HG03097 (cell line): ENCODE measurements around the gene C17orf113.

ENCODE experiments used
- ATAC-seq: cut with Tn5 transposase; IDR thresholded peaks from one replicate; pipeline ENCODE4 v1.9.1; 2021; ENCODE audit not compliant: unreplicated experiment, low FRiP score

C17orf113 gene

DNA sequence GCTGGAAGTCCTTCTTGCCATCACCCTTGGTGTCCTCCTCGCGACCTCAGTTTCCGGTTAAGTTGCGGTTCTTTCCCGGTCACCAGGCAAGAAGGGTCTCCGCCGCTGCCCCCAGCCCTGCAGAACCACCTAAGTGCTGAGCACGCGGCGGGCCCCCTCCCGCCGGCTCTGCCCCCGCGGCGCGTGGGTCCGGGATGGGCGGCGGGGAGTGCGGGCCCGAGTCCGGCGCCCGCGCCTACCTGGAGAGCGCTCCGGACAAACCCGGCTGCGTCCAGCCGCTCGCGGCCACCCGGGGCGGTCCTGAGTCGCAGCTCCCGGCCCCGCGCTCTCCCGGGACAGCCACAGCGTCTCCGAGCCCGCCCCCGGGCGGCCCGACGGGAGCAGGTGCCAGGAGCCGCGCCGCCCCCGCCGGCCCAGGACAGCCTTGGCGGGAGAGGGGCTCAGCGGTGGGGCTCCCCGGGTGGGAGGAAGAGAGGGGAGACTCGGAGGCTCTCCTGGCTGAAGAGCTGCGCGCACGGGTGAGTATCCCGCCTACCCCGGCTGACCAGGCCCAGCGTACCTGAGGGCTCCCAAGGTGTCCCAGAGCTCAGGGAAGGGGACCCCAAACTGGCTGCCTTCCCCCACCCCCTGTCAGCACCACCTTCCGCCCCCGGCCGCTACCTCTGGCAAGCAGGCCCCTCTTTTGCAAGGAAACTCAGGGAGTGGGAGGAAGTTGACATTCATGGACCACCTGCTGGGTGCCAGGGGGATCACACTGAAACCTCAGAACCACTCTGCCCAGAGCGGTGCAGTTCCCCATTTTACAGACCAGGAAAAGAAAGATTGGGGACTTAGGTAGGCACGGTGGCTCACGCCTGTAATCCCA is 22.2 kb upstream of the C17orf113 start:
- no peak for ATAC-seq

DNA sequence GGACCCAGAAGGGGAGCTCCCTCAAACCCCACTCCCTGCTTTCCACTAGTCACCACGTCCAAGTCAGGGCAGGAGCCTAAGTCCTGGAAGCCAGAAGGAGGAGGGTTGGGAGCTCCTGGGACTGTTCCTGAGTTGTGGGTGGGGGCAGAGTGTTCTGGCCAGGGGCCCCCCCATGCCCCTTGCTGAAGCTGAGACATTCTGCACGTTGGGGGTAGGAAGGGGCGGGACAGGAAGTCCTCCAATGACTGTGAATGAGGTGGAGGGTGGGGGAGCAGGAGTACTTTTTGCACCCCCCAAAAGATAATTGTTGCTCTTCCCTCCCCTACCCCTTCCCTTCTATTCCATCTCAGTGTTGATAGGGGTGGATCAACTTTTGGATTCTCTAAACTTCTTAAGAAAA is 21.4 kb upstream of the C17orf113 start:
- ATAC-seq: no peak

- ATAC-seq: no peak
Observed at GRCh38 chr17:42068979-42069378, 18.6 kb upstream of the C17orf113 start.

- no peak for ATAC-seq
Observed at GRCh38 chr17:42067371-42068091, 17.1 kb upstream of the C17orf113 start.

DNA sequence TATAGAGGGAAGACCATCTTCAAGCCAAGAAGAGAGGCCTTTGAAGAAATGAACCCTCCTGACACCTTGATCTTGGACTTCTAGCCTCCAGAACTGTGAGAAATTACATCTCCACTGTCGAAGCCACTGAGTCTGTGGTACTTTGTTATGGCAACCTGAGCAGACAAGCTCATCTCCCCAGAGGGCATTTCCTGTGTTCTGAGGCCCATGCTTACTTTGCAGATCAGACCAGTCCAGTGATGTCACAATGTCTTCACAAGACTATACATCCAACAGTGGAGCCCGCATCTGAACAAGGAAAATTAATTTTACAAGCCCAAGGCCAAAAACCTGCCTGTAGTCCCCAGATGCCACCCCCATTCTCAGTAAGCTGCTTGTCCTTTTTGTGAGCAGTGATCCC is 14.8 kb upstream of the C17orf113 start:
- ATAC-seq: no peak

GRCh38 chr17:42062681-42063080 is 12.3 kb upstream of the C17orf113 start:
- no peak for ATAC-seq

DNA sequence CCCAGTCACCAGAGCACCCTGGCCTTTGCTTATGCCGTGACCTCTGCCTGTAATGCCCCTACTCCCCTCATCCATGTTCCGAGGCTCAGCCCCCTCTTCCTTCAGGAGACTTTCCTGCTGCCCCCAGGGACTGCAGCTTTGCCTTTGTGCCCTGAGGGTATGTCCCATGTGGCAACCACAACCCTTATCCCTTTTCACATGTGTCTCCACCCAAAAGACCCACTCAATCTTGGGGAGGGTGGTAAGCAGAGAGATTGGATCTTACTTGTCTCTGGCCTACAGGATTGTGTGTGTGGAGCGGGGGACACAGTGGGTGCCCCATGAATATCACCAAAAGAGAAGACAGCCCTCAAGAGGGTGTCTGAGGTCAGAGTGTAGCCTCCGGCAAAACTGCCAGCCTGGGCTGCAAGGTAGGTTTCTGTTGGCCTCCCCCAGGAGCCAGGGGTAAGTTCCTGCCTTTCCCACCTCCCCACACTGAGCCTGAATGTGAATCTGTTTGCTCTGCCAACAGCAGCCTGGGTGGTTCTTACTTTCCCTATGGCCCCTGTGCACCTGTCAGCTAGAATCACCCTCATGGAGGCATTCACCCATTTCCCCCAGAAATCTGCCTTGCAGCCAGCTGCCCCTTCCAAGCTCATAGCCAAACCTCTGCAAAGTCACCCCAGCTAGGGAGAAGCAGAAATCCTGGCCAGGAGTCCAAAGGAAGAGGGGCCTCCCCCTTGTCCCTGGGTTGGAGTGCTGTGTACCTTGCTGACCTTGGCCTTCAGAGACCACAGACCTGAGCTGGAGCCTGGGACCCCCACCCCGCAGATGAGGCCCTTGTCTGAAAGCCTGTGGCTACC is 11.5 kb upstream of the C17orf113 start:
- ATAC-seq: no peak

- no peak for ATAC-seq
Observed at GRCh38 chr17:42060231-42060630, 9.8 kb upstream of the C17orf113 start.

DNA sequence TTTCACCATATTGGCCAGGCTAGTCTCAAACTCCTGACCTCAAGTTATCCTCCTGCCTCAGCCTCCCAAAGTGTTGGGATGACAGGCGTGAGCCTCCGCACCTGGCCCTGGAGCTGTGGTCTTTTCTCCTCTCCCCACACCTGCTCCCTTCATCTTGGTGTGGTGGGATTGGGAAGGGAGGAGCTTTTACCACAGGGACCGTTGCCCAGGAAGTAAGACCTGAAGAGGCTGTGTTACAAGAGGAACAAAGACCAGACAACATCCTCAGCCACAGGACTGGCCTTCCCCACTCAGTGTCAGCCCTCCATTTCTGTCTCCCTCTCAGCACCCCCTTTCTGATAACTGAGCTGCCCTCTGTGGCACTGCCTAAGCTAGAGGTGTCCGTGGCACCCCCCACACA is 9.4 kb upstream of the C17orf113 start:
- no peak for ATAC-seq

DNA sequence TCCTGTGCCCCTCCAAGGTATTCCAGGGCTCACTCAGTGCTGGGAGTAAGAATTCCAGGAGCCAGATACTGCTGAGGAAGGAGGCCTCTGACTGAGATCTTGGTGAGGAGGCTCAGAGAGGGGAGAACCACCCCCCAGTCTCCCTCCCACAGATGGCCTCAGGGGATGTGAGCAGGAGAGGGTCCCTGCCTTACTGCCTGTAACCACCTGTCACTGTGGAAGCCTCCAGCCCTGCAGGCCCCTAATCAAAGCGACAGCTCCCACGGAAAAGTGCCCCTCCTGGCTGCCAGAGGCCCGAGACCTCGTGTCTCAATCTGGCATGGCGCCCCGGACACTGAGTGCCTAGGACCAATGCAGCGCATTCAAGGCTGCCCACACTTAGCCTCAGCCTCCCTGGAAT is 7.7 kb upstream of the C17orf113 start:
- no peak for ATAC-seq

GRCh38 chr17:42056635-42057034 is 6.2 kb upstream of the C17orf113 start:
- no peak for ATAC-seq

- no peak for ATAC-seq
Observed at GRCh38 chr17:42055496-42055895, 5.1 kb upstream of the C17orf113 start.

GRCh38 chr17:42055027-42055426 is 4.6 kb upstream of the C17orf113 start:
- no peak for ATAC-seq

GRCh38 chr17:42053731-42054500 is 3.5 kb upstream of the C17orf113 start:
- no peak for ATAC-seq

DNA sequence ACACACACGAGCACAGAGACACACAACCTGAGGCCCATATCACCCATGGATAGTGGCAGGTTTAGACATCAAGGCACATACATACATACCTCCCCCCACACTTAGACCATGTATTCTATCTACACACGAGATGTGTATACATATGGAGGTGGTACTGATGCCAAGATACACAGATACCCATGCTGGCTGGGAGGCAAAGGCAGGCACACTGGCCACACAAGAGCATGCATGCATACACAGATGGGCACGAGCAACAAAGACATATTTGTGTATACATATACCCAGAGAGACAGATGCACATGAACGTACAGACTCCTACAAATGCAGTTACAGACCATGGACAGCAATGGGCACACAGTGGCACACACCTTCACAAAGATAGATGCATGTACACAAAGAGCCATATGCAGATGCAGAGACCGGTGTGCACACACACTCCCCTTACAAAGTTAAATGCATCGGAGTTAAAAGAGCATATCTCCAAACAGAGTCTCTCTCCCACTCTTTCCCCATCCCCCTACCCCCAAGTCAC is 2.0 kb upstream of the C17orf113 start:
- ATAC-seq: no peak

GRCh38 chr17:42051645-42052044 is 1.2 kb upstream of the C17orf113 start:
- ATAC-seq: no peak

GRCh38 chr17:42051013-42051400 is 606 bp upstream of the C17orf113 start:
- no peak for ATAC-seq

- no peak for ATAC-seq
Observed at GRCh38 chr17:42049834-42050392, 488 bp downstream of the C17orf113 start.

DNA sequence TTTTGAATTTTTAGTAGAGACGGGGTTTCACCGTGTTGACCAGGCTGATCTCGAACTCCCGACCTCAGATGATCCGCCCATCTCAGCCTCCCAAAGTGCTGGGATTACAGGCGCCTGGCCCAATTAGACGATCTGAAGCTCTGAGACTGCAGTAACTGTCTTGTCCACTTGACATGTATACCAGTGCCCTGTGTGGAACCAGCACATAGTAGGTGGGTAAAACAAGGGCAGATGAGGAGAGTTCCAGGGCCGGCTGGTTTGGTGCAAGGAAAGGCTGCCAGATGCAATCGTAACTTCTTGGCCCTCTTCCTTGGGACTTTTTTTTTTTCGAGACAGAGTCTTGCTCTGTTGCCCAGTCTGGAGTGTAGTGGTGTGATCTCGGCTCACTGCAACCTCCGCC is 3.1 kb downstream of the C17orf113 start:
- no peak for ATAC-seq

- ATAC-seq: no peak
Observed at GRCh38 chr17:42045719-42046118, 4.7 kb downstream of the C17orf113 start.
